ENCODE data around the gene HDAC9. TPM values are rescaled to one million over a fixed set of nuclear protein-coding genes. Genes with fewer than 3 reads are reported as not detected.

HDAC9 gene
- total RNA-seq, 1 experiment from 2014 or later, result 4.3 TPM

DNA sequence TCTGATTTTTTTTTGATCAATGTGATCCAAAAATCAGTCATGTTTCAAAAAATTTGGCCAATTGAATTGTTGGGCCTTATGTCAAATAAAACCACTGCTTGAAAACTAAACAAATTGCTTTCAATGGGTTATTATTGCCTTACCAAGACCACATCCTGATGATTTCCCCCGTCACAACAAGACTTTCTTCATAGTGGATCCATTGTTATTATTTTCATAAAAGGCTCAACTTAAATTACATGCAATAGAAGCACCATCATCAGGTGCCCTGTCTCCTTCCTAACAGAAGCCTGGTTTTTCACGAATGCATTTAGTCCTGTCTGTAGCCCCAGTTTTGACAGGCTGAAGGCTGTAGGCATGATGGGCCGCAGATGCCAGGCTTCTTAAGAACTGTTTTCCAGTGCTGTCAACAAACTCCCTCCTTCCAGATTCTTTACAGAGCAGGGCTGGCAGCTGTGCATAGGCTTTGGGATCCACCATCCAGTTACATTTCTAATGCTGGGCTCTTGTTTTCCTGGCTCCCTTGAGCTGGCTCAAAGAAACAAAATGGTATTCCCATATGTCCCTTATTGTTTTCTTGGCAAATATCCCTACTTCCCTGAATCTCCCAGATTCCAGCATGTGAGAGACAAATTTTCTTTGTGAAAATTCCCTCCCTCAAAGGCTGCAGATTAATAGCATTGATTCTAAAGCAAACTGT is 319.9 kb downstream of the HDAC9 start:
- ATAC-seq (no peak), DNase-seq (ENCODE audit: low read depth, low spot score) (no peak)
- BruUV-seq (replicated peaks), result no TSS peak
- Histone ChIP-seq H2AFZ (ENCODE audit: low read depth, low read length, poor library complexity, severe bottlenecking) (no peak overlapping the region), H3K9me3 (ENCODE audit: control insufficient read depth in 1 of 2, insufficient read depth in 1 of 2, low read depth in 1 of 2, low read length in 2 of 2) (no peaks in the 10 kb centered on the region), H3K9ac (ENCODE audit: low read length) (no peak overlapping the region), H3K9me2 (ENCODE audit: insufficient read depth) (no peaks in the 10 kb centered on the region), H3K27ac (ENCODE audit: low read depth, low read length) (no peak overlapping the region), H3K27me3 (ENCODE audit: insufficient read depth, low read length) (no peaks in the 10 kb centered on the region), H3K4me1 (ENCODE audit: control insufficient read depth in 1 of 2, insufficient read depth in 2 of 2, low read length in 2 of 2) (no peaks in the 10 kb centered on the region), H3K36me3 (ENCODE audit: control insufficient read depth in 1 of 2, insufficient read depth in 2 of 2, low read length in 2 of 2) (no peaks in the 10 kb centered on the region), H3K4me3 (replicated peaks in 1 of 2; ENCODE audit: low read depth in 1 of 2, low read length in 2 of 2) (no peak overlapping the region), H4K20me1 (ENCODE audit: insufficient read depth) (no peaks in the 10 kb centered on the region), H3K4me2 (ENCODE audit: low read length) (no peak overlapping the region), H3K79me2 (ENCODE audit: insufficient read depth, low read length) (no peaks in the 10 kb centered on the region)
- CTCF ChIA-PET, result no interaction called here
- RAD21 ChIA-PET (ENCODE audit: low non-redundant PET in 1 of 2, low total read pairs in 2 of 2, uncharacterized antibody in 2 of 2, unreplicated experiment in 2 of 2), result no interaction called here
- intact Hi-C loops (cut with micrococcal nuclease), result no loop called here
- POLR2A ChIA-PET, result no interaction called here
- TF ChIP-seq EZH2 (IDR thresholded peaks at IDR 0.05) (no peak), CEBPB (IDR thresholded peaks at IDR 0.05; ENCODE audit: low read depth) (no peak), YY1 (IDR thresholded peaks at IDR 0.05; ENCODE audit: extremely low read depth, insufficient replicate concordance, low read depth, low read length) (no peak), ZNF274 (IDR thresholded peaks at IDR 0.05; ENCODE audit: low read depth, low read length) (no peak), RAD21 (IDR thresholded peaks at IDR 0.05; ENCODE audit: low read depth) (no peak), ELF1 (IDR thresholded peaks at IDR 0.05; ENCODE audit: borderline replicate concordance, low read depth) (no peak), POLR2AphosphoS5 (IDR thresholded peaks at IDR 0.05; ENCODE audit: low read depth, low read length) (no peak), TCF7L2 (IDR thresholded peaks at IDR 0.05; ENCODE audit: borderline replicate concordance, extremely low read depth, insufficient read depth, insufficient read length) (no peak), SP1 (IDR thresholded peaks at IDR 0.05; ENCODE audit: low read depth) (no peak), ZFX (IDR thresholded peaks at IDR 0.05) (no peak), SRF (IDR thresholded peaks at IDR 0.05; ENCODE audit: low read depth) (no peak), EGR1 (IDR thresholded peaks at IDR 0.05; ENCODE audit: low read depth) (no peak), JUND (IDR thresholded peaks at IDR 0.05) (no peak), EZH2phosphoT487 (IDR thresholded peaks at IDR 0.05; ENCODE audit: borderline replicate concordance) (no peak), FOSL1 (IDR thresholded peaks at IDR 0.05; ENCODE audit: low read depth) (no peak), POLR2A (IDR thresholded peaks at IDR 0.05; ENCODE audit: borderline replicate concordance, extremely low read depth, insufficient read depth, insufficient read length) (no peak)
- TF ChIP-seq, protein P1, sequence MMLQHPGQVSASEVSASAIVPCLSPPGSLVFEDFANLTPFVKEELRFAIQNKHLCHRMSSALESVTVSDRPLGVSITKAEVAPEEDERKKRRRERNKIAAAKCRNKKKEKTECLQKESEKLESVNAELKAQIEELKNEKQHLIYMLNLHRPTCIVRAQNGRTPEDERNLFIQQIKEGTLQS (IDR thresholded peaks at IDR 0.05), result no peak
- TF ChIP-seq, protein P2, sequence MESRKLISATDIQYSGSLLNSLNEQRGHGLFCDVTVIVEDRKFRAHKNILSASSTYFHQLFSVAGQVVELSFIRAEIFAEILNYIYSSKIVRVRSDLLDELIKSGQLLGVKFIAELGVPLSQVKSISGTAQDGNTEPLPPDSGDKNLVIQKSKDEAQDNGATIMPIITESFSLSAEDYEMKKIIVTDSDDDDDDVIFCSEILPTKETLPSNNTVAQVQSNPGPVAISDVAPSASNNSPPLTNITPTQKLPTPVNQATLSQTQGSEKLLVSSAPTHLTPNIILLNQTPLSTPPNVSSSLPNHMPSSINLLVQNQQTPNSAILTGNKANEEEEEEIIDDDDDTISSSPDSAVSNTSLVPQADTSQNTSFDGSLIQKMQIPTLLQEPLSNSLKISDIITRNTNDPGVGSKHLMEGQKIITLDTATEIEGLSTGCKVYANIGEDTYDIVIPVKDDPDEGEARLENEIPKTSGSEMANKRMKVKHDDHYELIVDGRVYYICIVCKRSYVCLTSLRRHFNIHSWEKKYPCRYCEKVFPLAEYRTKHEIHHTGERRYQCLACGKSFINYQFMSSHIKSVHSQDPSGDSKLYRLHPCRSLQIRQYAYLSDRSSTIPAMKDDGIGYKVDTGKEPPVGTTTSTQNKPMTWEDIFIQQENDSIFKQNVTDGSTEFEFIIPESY (IDR thresholded peaks at IDR 0.05; ENCODE audit: extremely low read depth, insufficient replicate concordance, low read length), result no peak
- TF ChIP-seq, protein P3, sequence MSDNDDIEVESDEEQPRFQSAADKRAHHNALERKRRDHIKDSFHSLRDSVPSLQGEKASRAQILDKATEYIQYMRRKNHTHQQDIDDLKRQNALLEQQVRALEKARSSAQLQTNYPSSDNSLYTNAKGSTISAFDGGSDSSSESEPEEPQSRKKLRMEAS (IDR thresholded peaks at IDR 0.05), result no peak
- TF ChIP-seq, protein P4, sequence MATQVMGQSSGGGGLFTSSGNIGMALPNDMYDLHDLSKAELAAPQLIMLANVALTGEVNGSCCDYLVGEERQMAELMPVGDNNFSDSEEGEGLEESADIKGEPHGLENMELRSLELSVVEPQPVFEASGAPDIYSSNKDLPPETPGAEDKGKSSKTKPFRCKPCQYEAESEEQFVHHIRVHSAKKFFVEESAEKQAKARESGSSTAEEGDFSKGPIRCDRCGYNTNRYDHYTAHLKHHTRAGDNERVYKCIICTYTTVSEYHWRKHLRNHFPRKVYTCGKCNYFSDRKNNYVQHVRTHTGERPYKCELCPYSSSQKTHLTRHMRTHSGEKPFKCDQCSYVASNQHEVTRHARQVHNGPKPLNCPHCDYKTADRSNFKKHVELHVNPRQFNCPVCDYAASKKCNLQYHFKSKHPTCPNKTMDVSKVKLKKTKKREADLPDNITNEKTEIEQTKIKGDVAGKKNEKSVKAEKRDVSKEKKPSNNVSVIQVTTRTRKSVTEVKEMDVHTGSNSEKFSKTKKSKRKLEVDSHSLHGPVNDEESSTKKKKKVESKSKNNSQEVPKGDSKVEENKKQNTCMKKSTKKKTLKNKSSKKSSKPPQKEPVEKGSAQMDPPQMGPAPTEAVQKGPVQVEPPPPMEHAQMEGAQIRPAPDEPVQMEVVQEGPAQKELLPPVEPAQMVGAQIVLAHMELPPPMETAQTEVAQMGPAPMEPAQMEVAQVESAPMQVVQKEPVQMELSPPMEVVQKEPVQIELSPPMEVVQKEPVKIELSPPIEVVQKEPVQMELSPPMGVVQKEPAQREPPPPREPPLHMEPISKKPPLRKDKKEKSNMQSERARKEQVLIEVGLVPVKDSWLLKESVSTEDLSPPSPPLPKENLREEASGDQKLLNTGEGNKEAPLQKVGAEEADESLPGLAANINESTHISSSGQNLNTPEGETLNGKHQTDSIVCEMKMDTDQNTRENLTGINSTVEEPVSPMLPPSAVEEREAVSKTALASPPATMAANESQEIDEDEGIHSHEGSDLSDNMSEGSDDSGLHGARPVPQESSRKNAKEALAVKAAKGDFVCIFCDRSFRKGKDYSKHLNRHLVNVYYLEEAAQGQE (IDR thresholded peaks at IDR 0.05; ENCODE audit: low read depth), result no peak
